ENCODE data around the gene ALDH1A3. TPM values are rescaled to one million over a fixed set of nuclear protein-coding genes. Genes with fewer than 3 reads are reported as not detected.

Gene ALDH1A3
- total and polyA plus RNA-seq, 8 donors = 0.31 to 17.5 (median 0.54) TPM

DNA sequence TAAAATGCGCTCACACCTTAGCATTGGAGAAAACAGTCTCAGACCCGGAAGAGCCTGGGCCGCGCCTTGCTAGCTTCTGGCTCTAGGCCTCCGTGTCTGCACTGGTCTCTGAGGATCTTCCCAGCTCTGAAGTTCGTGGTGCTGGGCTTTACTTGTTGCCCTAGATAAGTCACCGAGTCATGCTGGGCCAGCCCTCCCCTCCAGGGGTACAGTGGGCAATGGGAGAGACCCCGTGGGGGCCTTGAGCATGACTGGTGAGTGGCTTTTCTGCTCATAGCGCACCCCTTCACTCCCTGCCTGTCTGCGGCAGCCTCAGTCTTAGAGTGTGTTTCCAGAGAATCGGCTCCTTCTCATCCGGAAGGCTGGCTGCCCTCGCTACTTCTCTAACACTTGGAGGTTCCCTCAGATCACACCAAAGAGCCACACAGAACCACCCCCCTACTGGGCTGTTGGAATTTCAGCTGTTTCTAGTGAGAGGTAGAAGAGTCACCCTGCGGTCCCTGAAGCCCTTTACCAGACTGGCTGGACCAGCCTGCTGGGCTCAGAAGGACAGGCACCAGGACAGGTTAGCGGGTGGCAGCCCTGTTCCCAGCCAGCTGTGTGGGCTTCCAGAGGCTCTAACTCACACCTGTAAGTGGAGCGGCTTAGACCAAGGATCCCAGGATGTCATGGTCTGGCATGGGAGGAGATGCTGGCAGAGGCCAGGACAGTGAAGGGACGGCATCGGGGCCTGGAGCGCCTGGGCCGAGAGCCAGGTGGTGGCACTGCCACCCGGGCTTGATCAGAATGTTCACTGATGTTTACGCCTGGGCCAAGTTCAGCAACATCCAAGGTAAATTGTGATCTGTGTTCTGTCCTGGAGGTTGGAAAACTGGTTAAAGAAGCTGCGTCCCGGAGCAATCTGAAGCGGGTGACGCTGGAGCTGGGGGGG is 17.9 kb downstream of the ALDH1A3 start:
- H3K36me3 ChIP-seq = no peaks in the 10 kb centered on the region
- intact Hi-C loops (cut with DNase I) = no loop called here
- TF ChIP-seq, protein P1, sequence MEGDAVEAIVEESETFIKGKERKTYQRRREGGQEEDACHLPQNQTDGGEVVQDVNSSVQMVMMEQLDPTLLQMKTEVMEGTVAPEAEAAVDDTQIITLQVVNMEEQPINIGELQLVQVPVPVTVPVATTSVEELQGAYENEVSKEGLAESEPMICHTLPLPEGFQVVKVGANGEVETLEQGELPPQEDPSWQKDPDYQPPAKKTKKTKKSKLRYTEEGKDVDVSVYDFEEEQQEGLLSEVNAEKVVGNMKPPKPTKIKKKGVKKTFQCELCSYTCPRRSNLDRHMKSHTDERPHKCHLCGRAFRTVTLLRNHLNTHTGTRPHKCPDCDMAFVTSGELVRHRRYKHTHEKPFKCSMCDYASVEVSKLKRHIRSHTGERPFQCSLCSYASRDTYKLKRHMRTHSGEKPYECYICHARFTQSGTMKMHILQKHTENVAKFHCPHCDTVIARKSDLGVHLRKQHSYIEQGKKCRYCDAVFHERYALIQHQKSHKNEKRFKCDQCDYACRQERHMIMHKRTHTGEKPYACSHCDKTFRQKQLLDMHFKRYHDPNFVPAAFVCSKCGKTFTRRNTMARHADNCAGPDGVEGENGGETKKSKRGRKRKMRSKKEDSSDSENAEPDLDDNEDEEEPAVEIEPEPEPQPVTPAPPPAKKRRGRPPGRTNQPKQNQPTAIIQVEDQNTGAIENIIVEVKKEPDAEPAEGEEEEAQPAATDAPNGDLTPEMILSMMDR (IDR thresholded peaks at IDR 0.05) = no peak
- no peaks in the 10 kb centered on the region for H3K9me3 ChIP-seq
- H3K27ac ChIP-seq = no peak overlapping the region
- H3K27me3 ChIP-seq = peaks cover 0 to 49% of the 10 kb centered on the region in 2 donors
- no peak for DNase-seq
- peaks cover under 1 to 11% of the 10 kb centered on the region in 2 donors for H3K4me1 ChIP-seq
- H3K4me3 ChIP-seq = no peak overlapping the region
- no peak for ATAC-seq

DNA sequence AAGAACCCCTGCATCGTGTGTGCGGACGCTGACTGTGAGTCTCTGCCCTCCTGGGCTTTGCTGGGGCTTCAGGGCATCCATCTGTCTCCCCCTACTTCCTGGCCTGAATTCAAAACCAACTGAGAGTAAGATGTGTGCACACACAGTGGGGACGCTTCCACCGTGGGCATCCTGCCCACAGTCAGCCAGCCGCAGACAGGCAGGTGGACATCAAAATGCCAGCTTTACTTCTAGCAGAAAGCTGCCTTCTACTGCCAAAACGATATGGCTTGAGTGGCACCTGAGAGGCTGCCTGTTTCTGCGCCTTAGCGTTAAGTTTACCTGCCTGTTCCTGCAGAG is 18.5 kb downstream of the ALDH1A3 start:
- intact Hi-C loops (cut with DNase I) = no loop called here
- H3K36me3 ChIP-seq = no peaks in the 10 kb centered on the region
- no peak for ATAC-seq
- H3K27ac ChIP-seq = no peak overlapping the region
- no peaks in the 10 kb centered on the region for H3K9me3 ChIP-seq
- H3K4me3 ChIP-seq = no peak overlapping the region
- TF ChIP-seq, protein P1 (IDR thresholded peaks at IDR 0.05) = no peak
- H3K27me3 ChIP-seq = peaks cover 0 to 43% of the 10 kb centered on the region in 2 donors
- no peak for DNase-seq
- peaks cover 4 to 16% of the 10 kb centered on the region in 2 donors for H3K4me1 ChIP-seq

DNA sequence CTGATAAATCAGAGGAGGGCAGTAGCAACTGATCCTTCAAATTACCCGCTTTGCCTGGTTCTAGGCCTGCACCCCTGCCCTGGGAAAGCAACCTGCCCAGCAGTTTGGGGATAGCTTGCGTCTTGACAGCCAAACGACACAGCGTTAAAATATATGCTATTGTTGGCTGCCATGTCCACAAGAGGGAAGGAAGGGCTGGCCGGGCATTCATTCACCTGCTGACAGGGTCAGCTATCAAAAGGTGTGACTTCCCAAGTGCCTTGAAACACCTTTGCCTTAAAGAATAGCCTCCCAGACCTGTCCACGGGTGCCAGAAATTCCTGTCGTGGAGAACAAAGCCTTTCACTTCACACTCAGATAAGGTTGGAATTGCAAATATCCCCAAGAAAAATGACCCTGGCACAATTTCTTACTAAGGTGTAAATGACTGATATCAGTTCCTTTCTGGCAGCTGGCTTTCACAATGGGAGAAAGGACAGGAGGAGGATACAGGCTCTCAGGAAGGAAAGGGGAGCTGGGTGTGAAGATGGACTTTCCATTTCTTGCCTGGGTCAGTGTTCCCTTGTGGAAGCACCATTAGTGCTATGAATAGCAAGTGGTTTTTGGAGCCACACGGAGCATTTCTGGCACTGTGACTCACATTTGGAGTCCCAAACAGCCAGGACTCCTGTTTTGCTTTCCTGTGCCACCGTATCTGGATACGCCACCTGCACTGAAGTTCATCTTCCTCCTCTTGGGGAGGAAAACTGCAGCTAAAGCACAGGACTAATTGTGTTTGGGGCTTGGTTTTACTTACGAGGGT is 19.2 kb downstream of the ALDH1A3 start:
- Histone ChIP-seq H3K9me3 (no peaks in the 10 kb centered on the region), H3K4me3 (no peak overlapping the region), H3K4me1 (peaks cover 4 to 16% of the 10 kb centered on the region in 2 donors), H3K27me3 (peaks cover 0 to 36% of the 10 kb centered on the region in 2 donors), H3K36me3 (no peaks in the 10 kb centered on the region), H3K27ac (no peak overlapping the region)
- TF ChIP-seq, protein P1 (IDR thresholded peaks at IDR 0.05) = no peak
- DNase-seq (no peak), ATAC-seq (no peak)
- intact Hi-C loops (cut with DNase I) = no loop called here

DNA sequence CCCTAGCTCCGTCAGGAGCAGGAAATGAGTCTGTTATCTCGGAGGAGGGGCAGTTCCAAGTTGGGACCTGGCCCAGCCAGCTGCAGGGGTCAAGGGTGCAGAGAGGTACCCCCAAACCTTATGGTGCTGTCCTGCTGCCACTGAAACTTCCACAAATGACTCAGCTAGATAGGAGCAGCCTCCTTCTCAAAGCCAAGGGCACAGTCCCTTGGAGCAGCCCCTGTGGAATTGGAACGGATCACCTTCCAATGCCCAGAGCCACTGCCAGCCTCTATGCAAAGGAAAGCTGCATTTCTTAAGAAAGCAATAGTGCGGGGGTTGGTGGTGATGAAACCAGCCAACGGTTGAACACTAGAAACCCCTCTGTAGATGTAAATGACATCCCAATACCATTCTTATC is 20.0 kb downstream of the ALDH1A3 start:
- Histone ChIP-seq H3K27me3 (peaks cover 0 to 28% of the 10 kb centered on the region in 2 donors), H3K4me3 (no peak overlapping the region), H3K9me3 (no peaks in the 10 kb centered on the region), H3K27ac (no peak overlapping the region), H3K36me3 (no peaks in the 10 kb centered on the region), H3K4me1 (peaks cover 4 to 16% of the 10 kb centered on the region in 2 donors)
- intact Hi-C loops (cut with DNase I) = no loop called here
- DNase-seq (no peak), ATAC-seq (no peak)
- TF ChIP-seq, protein P1 (IDR thresholded peaks at IDR 0.05) = no peak

Measured in left lung (tissue), 10 donors.